Measurements from ENCODE around the gene SWAP70.

GRCh38 chr11:9636691-9637090 lies 27.2 kb upstream of the SWAP70 start:
- TF ChIP-seq, protein P1, sequence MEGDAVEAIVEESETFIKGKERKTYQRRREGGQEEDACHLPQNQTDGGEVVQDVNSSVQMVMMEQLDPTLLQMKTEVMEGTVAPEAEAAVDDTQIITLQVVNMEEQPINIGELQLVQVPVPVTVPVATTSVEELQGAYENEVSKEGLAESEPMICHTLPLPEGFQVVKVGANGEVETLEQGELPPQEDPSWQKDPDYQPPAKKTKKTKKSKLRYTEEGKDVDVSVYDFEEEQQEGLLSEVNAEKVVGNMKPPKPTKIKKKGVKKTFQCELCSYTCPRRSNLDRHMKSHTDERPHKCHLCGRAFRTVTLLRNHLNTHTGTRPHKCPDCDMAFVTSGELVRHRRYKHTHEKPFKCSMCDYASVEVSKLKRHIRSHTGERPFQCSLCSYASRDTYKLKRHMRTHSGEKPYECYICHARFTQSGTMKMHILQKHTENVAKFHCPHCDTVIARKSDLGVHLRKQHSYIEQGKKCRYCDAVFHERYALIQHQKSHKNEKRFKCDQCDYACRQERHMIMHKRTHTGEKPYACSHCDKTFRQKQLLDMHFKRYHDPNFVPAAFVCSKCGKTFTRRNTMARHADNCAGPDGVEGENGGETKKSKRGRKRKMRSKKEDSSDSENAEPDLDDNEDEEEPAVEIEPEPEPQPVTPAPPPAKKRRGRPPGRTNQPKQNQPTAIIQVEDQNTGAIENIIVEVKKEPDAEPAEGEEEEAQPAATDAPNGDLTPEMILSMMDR (IDR thresholded peaks at IDR 0.05): no peak
- no peak for TF ChIP-seq POLR2A (IDR thresholded peaks at IDR 0.05)
